Measurements from ENCODE around the gene SFXN5.
A peak's percentile ranks its signal among the peaks of the same experiment; 100 is the strongest.
"Not testable (repeated sequence)": the region's sequence is repeated elsewhere in the genome, so short reads cannot be mapped to it uniquely, and the experiment has no call there.

SFXN5 gene

DNA sequence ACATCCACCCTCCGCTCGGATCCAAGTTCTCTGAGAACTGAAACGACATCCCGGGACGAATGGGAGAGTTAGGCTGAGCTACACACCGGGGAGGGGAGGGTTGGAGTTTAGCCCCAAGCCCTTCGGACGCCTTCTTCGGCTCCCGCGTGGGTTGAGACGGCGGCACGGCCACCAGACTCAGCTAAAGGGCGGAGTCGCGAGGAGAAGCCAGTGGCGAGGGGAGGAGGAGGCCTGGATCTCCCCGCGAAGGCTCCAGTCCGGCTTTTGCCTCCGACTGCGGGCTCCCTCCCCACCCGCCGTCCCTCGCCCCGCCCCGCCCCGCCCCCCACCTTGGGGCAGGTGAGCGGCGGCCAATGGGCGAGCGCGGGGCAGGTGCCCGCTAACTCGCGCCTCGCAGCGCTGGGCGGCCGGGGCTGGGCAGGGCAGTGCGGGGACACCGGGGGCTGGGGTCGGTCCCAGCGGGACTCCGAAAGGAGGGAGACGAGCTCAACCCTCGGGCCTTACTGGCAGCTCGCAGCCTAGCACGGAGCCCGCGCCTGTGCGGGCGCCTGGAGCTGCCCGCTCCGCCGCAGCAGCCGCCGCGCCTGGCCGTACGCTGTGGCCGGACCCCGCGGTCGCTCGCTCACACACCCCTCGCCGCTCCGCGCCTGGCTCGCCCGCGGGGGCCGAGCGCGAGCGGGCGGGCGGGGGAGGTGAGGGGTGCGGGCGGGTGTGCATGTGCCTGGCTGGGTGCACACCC, 154.2 kb downstream of the SFXN5 start, which contains the start of gene EMX1:
Gene EMX1 (plus strand): TSS at position 382 of the 739 bp plus-strand sequence. CDS start 334 bp downstream, at position 716.
- no peak for DNase-seq

DNA sequence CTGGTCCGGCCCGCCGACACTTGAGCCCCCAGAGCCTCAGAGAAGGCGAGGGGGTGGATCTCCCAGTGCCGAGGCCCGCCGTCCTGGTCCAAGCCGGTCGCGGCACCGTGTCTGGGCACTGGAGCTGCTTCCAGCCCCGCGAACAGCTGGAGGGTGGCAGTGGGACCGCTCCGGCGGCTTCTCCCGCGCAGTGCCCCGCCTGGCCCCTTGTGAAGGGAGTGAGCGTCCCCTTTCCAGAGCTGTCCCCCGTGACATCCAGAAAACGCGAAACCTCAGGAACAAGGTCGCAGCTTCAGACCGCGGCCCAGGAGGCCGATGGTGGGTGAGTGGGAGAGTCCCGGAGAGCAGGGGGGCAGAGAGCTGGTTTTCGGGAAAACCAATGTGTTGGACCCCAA, 154.8 kb downstream of the SFXN5 start:
- DNase-seq: no peak

DNA sequence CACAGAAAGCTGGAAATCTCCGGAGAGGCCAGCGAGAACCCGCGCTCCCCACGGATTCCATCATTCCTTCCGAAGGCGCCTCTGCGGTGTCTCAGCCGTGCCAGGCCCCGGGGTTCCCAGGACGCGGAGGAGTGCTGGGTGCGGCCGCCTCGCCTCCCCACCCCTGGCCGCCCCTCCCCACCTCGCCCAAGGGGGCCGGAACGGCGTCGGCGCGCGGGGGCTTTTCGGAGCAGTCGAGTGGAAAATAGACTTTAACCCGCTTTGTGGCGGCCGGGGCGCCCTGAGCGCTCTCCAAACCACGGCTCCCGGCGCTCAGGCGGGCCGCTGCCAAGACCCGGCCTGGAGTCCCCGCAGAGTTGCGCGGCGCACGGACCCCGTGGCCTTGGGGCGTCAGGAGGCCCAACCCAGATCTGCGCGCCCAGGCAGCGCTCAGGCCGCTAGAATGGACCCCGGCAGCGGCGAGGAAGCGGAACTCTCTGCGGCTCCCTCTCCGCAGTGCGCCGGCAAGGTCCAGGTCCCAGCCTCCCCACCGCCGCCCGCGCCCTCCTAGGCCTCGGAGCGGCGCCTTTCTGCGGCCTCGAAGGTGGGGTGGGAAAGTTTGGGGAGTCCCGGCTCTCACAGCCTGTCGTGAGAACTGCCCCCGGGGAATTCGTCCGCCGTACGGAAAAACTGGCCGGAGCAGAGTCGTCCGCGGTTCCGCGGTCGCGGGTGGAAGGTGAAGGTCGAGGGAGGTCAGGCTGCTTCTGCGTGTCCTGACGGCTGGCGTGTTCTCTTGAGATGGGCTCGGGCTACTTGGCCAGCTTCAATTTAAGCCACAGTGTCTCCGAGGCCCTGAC, 155.4 kb downstream of the SFXN5 start:
- DNase-seq: peak; percentile 31

DNA sequence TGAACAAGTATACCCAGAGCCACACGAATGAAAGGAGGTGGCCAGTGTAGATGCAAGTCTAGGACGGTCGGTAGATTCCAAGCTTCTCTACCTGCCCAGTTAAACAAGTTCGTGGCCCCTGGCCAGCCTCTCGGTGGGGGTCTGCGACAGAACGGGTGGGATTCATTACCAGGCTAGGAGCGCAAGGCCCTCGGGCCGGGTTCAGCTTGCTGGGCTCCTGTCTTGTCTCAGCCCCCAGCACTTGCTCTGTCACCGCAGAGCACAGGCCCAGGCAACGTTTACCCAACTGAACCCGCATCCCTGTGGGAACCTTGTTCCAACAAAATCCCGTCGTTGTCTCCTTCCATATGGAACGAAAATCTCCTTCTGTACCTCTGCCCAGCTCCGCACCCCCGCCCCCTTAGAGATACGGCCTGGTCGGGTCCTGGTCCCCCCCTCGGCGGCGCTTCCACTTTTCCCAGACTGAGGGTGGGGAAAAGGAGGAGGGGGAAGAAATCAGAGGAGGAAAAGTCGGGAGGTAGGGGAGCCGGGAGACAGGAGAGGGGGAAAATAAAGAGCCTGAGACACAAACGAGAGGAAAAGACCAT, 156.1 kb downstream of the SFXN5 start:
- DNase-seq: no peak

DNA sequence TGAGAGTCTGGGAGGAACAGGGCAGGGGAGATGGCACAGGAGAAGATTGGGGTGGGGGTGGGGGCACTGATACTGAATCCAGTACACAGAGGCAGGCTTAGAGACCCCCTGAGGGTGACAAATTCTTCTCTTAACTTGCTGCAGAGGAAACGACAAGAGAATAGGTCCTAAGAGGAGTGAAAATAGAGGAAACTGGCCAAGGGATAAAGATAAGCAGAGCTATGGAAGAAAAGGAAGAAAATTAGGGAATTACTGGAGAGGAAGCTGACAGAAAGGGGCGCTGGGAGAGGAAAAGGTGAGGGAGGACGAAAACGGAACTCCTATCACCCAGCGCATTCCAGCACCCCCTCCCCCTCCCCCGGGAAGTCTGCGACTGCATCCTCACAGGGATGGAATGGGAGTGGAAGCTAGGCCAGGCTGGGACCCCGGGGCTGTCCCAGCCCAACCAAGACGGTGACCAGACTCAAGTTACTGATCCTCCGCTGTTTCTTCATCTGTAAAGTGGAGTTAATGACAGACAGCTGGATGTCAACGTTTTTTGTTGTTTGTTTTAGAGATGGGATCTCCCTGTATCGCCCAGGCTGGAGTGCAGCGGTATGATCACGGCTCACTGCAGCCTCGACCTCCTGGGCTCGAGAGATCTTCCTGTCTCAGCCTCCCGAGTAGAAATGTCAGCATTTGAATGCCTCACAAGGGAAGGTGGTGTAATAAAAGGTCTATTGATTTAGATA, 156.8 kb downstream of the SFXN5 start:
- no peak for DNase-seq

GRCh38 chr2:72914206-72914559, 157.3 kb downstream of the SFXN5 start:
- no peak for DNase-seq

- no peak for DNase-seq
Observed at GRCh38 chr2:72913486-72914205, 157.9 kb downstream of the SFXN5 start.

DNA sequence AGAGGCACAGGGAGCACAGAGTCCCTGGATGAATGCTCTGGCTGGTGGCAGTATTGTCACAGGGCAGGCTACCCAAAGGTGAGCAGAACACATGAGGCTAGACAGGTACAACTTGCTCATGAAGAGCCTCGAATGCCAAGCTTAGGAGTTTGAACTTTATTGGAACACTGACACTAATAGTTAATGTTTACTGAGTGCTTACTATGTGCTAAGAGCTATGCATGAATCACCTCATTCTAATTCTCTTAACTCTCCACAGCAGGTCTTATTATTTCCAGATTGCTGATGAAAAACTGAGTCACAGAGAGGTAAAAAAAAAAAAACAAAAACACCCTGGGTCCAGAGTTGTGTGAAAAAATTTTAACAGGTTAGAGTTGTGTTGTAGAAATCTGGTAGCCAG, 160.3 kb downstream of the SFXN5 start:
- DNase-seq: no peak

- DNase-seq: no peak
Observed at GRCh38 chr2:72908741-72909140, 162.8 kb downstream of the SFXN5 start.

DNA sequence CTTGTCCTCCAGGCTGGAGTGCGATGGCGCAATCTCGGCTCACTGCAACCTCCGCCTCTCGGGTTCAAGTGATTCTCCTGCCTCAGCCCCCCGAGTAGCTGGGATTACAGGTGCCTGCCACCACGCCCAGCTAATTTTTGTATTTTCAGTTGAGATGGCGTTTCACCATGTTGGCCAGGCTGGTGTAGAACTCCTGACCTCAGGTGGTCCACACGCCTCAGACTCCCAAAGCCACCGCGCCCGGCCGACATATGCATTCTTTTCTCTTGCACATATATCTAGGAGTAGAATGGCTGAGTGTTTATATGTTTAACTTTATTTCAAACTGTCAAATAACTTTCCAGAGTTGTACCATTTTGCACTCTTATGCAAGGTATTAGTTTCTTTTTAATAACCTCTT, 164.1 kb downstream of the SFXN5 start:
- DNase-seq: not testable (repeated sequence)

DNA sequence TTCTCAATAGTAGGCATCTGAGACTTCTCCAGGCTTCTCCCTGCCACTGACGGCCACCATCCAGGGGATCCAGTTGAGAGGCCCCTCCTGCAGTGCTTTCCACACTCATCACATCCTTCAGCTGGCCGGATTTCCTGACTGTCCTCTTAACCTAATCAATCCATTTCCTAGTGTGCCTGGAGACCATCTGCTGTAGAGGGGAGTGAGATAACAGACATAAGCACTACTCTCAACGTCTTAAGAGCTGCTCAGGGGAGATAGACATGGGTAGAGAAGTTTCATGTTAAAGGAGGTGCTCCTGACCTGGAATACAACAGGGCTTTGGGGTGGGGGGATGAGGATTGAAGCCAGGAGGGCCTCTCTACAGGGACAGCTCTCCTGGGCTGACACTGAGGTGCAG, 170.1 kb downstream of the SFXN5 start:
- DNase-seq: no peak

DNA sequence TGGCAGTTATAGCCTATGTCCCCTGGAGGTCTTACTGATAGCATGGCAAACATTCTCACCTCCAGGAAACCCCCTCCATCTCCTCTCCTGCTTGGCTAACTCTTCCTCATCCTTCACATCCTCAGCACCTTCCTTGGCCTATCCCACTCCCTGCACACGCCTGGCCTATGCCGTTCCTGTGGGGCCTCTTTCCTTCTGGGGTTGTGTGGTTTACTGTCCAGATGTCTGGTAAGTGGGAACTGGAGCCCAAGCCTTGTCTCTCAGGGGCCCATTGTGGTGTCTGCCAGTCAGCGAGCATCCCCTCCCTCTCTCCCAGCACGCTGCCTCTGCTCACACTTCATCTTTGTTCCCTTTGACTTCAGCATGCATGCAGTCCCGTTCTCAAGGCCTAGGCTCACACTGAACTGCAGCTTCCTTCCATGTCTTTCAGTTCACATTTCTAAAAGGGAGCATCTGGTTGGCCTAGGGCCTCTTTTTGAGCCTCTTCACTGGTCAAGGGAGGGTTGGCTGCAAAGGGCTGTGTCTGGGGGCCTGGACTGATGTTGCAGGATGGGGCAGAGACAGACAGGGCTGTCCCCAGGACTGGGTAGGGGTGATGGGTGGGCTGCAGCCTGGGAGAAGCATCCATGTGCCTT, 171.2 kb downstream of the SFXN5 start:
- no peak for DNase-seq

DNA sequence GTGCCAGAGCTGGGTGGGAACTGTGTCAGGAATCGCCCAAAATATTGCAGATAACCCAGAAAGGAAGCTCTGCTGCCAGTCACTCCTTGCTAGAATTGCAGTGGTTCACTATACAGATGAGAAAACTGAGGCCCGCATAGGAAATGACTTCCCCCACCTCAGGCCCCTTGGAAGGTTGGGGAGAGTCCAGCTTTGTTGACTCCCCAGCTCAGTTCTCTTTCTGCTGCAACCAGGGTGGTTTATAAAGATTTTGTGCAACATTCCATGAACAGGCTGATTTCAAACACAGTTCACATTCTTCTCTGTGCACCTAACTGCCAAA, 173.0 kb downstream of the SFXN5 start:
- no peak for DNase-seq

DNA sequence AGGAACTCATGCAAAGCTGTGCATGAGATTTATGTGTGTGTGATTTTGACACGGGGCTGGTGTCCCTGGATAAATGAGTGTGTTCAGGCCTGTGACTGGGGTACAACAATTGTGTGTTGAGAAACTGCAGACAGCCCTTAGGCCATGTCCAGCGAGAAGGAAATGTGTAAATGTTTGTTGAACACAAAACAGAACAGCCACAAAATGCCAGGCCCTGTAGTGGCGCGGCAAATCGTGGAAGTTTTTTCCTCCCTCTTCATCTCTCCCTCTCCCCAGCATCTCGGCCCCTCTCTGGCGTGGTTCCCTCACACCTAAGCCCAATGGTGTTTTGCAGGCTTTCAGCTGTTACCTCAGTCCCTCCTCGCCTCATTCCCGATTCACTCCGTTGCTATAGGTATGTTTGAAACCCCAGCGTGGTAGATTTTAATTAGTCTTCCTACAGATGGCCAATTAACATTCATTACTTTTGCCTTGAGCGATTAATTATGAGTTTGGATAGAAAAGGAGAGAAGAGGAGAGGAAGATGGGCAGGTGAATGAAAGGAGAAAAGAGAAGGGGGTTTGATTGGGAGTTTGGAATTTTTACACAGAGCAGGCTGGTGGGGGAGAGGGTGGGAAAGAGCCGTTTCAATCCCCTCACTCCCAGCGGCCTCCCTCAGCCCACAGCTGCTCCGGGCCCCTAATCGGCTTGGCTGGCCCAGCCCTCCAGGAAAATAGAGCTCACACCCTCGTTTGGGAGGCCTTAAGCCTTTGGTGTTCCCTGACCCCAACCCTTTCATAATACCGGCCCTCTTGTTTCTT, 173.5 kb downstream of the SFXN5 start:
- DNase-seq: no peak

DNA sequence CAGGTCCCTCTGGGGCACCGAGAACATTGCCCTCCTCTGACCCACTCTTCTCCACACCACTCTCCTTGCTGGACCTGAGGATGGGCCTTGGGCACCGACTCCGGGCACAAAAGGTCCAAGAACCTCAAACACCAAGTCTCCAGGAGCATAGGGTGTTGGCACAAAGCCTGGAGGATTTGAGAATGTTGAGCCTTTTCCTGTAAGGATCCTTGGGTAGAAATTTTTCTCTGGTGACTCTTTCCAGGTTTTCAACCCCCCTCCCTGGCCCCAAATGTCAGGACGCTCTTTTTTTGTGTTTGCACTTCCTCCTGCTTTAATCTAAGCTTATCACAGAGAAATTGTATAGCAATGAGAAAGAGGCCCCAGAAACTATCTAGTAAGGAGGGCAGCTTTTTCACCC, 175.1 kb downstream of the SFXN5 start:
- DNase-seq: no peak

- no peak for DNase-seq
Observed at GRCh38 chr2:72895759-72896281, 175.7 kb downstream of the SFXN5 start.

- DNase-seq: no peak
Observed at GRCh38 chr2:72895154-72895553, 176.4 kb downstream of the SFXN5 start.

GRCh38 chr2:72894514-72894913, 177.0 kb downstream of the SFXN5 start:
- no peak for DNase-seq

- DNase-seq: peak; percentile 63
Observed at GRCh38 chr2:72893594-72894319, 177.8 kb downstream of the SFXN5 start.

DNA sequence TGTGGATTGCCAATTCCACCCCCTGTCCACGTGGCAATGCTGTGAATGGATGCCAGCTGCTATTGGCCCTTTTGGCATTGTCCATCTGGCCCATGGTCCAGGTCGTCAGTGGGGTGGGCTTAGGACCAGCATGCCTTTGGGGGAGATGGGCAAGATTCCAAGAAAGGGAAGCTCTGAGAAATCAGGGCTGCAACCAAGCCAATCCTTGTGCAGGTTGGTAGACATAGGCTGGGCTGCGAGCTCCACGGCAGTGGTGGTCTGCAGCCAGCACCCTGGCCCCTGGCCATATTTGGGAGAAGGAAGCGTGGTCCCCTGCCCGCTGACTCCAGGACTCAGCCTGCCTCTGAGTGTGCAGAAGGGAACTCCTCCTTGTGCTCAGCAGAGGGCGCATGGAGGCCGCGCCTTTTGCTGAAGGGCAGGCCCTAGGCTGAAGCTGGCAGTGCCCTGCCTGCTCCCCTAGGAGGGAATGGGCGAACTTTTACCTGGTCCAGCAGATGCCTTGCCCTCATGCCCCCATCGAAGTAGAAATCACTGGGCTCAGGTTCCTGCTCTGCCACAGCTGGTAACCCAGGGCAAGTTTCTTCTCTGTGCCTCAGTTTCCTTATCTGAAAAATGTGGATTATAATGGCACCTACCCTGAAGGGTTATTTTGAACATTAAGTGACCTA, 178.9 kb downstream of the SFXN5 start:
- DNase-seq: peak; percentile 76
